Measurements from ENCODE around the gene SELENON. TPM values are rescaled to one million over a fixed set of nuclear protein-coding genes. Genes with fewer than 3 reads are reported as not detected.

SELENON gene
- total and polyA plus RNA-seq, 2 of the 13 experiments (the other 11 are each of a cell fraction or from before 2014, with no cell fraction given): 3.8 to 8.0 TPM

DNA sequence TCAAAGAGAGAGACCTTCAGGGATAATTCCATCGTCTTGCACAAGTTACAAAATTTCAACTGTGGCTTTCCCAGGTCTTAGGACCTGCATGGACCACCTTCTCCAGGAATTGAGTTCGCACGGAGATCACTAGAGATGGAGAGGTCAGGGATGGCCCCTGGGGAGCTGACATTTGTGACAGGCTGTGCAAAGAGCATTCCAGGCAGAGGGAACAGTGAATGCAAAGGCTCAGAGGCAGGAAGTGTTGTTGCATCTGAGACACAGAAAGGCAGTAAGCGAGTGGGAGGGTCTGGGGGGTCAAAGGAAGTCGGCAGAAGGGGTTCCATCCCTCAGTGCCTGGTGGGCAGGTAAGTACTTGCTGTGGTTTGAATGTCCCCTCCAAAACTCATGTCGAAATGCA, 9.5 kb upstream of the SELENON start (continued):
- TF ChIP-seq ZNF567 (CRISPR knock-in tag; IDR thresholded peaks at IDR 0.05; ENCODE audit: borderline replicate concordance): no peak
- no peak for TF ChIP-seq ZNF577 (CRISPR knock-in tag; IDR thresholded peaks at IDR 0.05; ENCODE audit: borderline replicate concordance, low read depth)
- TF ChIP-seq SMAD3 (CRISPR knock-in tag; IDR thresholded peaks at IDR 0.05): no peak
- TF ChIP-seq, protein P1, sequence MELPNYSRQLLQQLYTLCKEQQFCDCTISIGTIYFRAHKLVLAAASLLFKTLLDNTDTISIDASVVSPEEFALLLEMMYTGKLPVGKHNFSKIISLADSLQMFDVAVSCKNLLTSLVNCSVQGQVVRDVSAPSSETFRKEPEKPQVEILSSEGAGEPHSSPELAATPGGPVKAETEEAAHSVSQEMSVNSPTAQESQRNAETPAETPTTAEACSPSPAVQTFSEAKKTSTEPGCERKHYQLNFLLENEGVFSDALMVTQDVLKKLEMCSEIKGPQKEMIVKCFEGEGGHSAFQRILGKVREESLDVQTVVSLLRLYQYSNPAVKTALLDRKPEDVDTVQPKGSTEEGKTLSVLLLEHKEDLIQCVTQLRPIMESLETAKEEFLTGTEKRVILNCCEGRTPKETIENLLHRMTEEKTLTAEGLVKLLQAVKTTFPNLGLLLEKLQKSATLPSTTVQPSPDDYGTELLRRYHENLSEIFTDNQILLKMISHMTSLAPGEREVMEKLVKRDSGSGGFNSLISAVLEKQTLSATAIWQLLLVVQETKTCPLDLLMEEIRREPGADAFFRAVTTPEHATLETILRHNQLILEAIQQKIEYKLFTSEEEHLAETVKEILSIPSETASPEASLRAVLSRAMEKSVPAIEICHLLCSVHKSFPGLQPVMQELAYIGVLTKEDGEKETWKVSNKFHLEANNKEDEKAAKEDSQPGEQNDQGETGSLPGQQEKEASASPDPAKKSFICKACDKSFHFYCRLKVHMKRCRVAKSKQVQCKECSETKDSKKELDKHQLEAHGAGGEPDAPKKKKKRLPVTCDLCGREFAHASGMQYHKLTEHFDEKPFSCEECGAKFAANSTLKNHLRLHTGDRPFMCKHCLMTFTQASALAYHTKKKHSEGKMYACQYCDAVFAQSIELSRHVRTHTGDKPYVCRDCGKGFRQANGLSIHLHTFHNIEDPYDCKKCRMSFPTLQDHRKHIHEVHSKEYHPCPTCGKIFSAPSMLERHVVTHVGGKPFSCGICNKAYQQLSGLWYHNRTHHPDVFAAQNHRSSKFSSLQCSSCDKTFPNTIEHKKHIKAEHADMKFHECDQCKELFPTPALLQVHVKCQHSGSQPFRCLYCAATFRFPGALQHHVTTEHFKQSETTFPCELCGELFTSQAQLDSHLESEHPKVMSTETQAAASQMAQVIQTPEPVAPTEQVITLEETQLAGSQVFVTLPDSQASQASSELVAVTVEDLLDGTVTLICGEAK (IDR thresholded peaks at IDR 0.05): no peak
- TF ChIP-seq, protein P1 (CRISPR knock-in tag; IDR thresholded peaks at IDR 0.05): no peak
- TF ChIP-seq, protein P2, sequence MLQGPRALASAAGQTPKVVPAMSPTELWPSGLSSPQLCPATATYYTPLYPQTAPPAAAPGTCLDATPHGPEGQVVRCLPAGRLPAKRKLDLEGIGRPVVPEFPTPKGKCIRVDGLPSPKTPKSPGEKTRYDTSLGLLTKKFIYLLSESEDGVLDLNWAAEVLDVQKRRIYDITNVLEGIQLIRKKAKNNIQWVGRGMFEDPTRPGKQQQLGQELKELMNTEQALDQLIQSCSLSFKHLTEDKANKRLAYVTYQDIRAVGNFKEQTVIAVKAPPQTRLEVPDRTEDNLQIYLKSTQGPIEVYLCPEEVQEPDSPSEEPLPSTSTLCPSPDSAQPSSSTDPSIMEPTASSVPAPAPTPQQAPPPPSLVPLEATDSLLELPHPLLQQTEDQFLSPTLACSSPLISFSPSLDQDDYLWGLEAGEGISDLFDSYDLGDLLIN (CRISPR knock-in tag; IDR thresholded peaks at IDR 0.05; ENCODE audit: borderline replicate concordance): no peak
- TF ChIP-seq FOXC1 (CRISPR knock-in tag; IDR thresholded peaks at IDR 0.05; ENCODE audit: borderline replicate concordance): no peak
- no peak for TF ChIP-seq ZNF747 (CRISPR knock-in tag; IDR thresholded peaks at IDR 0.05; ENCODE audit: borderline replicate concordance)
- TF ChIP-seq, protein P3, sequence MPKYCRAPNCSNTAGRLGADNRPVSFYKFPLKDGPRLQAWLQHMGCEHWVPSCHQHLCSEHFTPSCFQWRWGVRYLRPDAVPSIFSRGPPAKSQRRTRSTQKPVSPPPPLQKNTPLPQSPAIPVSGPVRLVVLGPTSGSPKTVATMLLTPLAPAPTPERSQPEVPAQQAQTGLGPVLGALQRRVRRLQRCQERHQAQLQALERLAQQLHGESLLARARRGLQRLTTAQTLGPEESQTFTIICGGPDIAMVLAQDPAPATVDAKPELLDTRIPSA (CRISPR knock-in tag; IDR thresholded peaks at IDR 0.05; ENCODE audit: borderline replicate concordance): no peak
